ENCODE results near the gene MSI2. TPM values are rescaled to one million over a fixed set of nuclear protein-coding genes. Genes with fewer than 3 reads are reported as not detected.

MSI2 gene
- total and polyA plus RNA-seq, 9 of the 15 experiments (the other 6 are each of a cell fraction or from before 2014, with no cell fraction given): 4.6 to 61.8 (median 42.4) TPM

- Histone ChIP-seq H3K9me1 (ENCODE audit: control insufficient read depth, insufficient read depth, low read length) (no peaks in the 10 kb centered on the region), H3K27ac (ENCODE audit: extremely low read depth, low read depth, low read length) (no peak overlapping the region), H3K79me2 (ENCODE audit: control insufficient read depth, insufficient read depth, low read length) (peaks cover 59% of the 10 kb centered on the region), H3K27me3 (ENCODE audit: control insufficient read depth in 2 of 2, insufficient read depth in 2 of 2, low read length in 2 of 2) (no peaks in the 10 kb centered on the region), H3K4me3 (no peak overlapping the region), H3K9me3 (replicated peaks; ENCODE audit: control insufficient read depth, insufficient read depth, low read depth, low read length) (no peaks in the 10 kb centered on the region), H3K9ac (ENCODE audit: insufficient read depth in 1 of 2, low read depth in 2 of 2, low read length in 2 of 2) (no peak overlapping the region), H3K36me3 (ENCODE audit: control insufficient read depth, insufficient read depth, low read length) (peaks cover 6% of the 10 kb centered on the region; the same call in 1 of the 3 replicates), H3K4me1 (replicated peaks in 1 of 2; ENCODE audit: control insufficient read depth in 2 of 2, insufficient read depth in 2 of 2, low read length in 2 of 2) (peaks cover 0 to 7% of the 10 kb centered on the region in 2 experiments; a peak in 3 of 5 replicates), H2AFZ (ENCODE audit: low read depth, low read length) (no peak overlapping the region), H4K20me1 (replicated peaks; ENCODE audit: control insufficient read depth, insufficient read depth, low read length) (peaks cover 8% of the 10 kb centered on the region; the same call in 1 of the 2 replicates), H3K4me2 (ENCODE audit: insufficient read depth, low read length) (no peak overlapping the region)
- 49% methylated on average over 3 of the region's 3 CpGs for WGBS (ENCODE audit: insufficient coverage, low coverage, missing lambda C conversion rate)
- TF ChIP-seq KAT7 (CRISPR knock-in tag; IDR thresholded peaks at IDR 0.05; ENCODE audit: borderline replicate concordance) (no peak), ZC3H8 (IDR thresholded peaks at IDR 0.05) (no peak), ZNF121 (CRISPR knock-in tag; conservative IDR thresholded peaks at IDR 0.05) (no peak), NCOA4 (IDR thresholded peaks at IDR 0.05; ENCODE audit: partially characterized antibody) (no peak), HBP1 (CRISPR knock-in tag; IDR thresholded peaks at IDR 0.05) (no peak), THAP7 (CRISPR knock-in tag; IDR thresholded peaks at IDR 0.05) (no peak), U2AF2 (optimal IDR thresholded peaks at IDR 0.05; ENCODE audit: low read depth, low read length) (no peak), RUNX1 (IDR thresholded peaks at IDR 0.05; ENCODE audit: low read depth) (no peak), CGGBP1 (CRISPR knock-in tag; IDR thresholded peaks at IDR 0.05) (no peak), FOXM1 (IDR thresholded peaks at IDR 0.05; ENCODE audit: low read depth) (no peak), FOXM1 (CRISPR knock-in tag; IDR thresholded peaks at IDR 0.05; ENCODE audit: low read depth) (no peak), NKRF (IDR thresholded peaks at IDR 0.05; ENCODE audit: borderline replicate concordance) (no peak)
- in situ Hi-C loops (cut with MboI): no loop called here
- ChIA-PET POLR2A (no interaction called here), CTCF (ENCODE audit: low intra/inter-chr PET ratio) (no interaction called here)
- FAIRE-seq (no peak), ATAC-seq (no peak), DNase-seq (ENCODE audit: extremely low read depth in 1 of 4, low spot score in 3 of 4) (no peak)
- intact Hi-C loops (cut with micrococcal nuclease): no loop called here
- no TSS peak for BruUV-seq (replicated peaks)
Measured at GRCh38 chr17:57357830-57358430, 101.6 kb downstream of the MSI2 start.

Measured in K562 (cell line).